K562 (cell line): ENCODE measurements around the gene ANXA2. TPM values are rescaled to one million over a fixed set of nuclear protein-coding genes. Genes with fewer than 3 reads are reported as not detected.

Experiments used
- CHD1 ChIP-seq: fragments of 200-600 bp; sonication (generic); IDR thresholded peaks from one replicate; pipeline ENCODE4 v1.6.1; 2012; ENCODE audit warnings: mild to moderate bottlenecking, moderate library complexity, low read length, inconsistent platforms
- GATA2 ChIP-seq: sonication (generic); formaldehyde crosslinking; IDR thresholded peaks from 2 replicates; pipeline ENCODE4 v1.4.0; 2020; ENCODE audit warnings: mild to moderate bottlenecking, missing genetic modification reagents
- KLF6 ChIP-seq: fragments of 250-450 bp; sonication (Bioruptor Pico); IDR thresholded peaks from 2 replicates; pipeline ENCODE4 v1.4.0; 2020; ENCODE audit warnings: mild to moderate bottlenecking, moderate library complexity, borderline replicate concordance
- SIX5 ChIP-seq, 2 experiments: IDR thresholded peaks; 2 replicates each; pipeline ENCODE4 v1.6.1; 2011; ENCODE audit warnings: low read length in 2 of 2, borderline replicate concordance in 1 of 2, low read depth in 1 of 2, mild to moderate bottlenecking in 1 of 2, moderate library complexity in 1 of 2; ENCODE audit not compliant: insufficient read depth in 1 of 2
- SMAD4 ChIP-seq: fragments of 250-450 bp; sonication (Bioruptor Pico); conservative IDR thresholded peaks from 2 replicates; pipeline ENCODE4 v1.8.0; 2021; ENCODE audit warnings: inconsistent platforms, mild to moderate bottlenecking, moderate library complexity
- ZNF407 ChIP-seq: fragments of 450-650 bp; IDR thresholded peaks from 2 replicates; pipeline ENCODE4 v1.6.1; 2016; ENCODE audit warnings: low read depth
- polyA plus RNA-seq, 8 experiments: library from polyadenylated mRNA; depleted of rRNA in 4 of 8; stranded (reverse) in 5 of 8; unstranded in 3 of 8; fragments of >200 nt; fragmentation: Nextera tagmentation in 2 of 8; fragmentation: Illumina TruSeq in 1 of 8; extraction: Ambion mirVana in 2 of 8; extraction: Trizol in 1 of 8; gene quantifications; 2 replicates each; pipeline versions ENCODE4 v1.2.1 to v1.2.3, GENCODE V29; 2011 to 2014; ENCODE audit warnings: inconsistent platforms in 1 of 8, missing spikeins in 1 of 8
- total RNA-seq, 7 experiments: library from RNA; depleted of rRNA in 6 of 7; stranded (reverse); fragments of >200 nt in 6 of 7; fragmentation: Illumina TruSeq in 2 of 7; extraction: Trizol in 2 of 7; gene quantifications; 2 replicates each; pipeline versions ENCODE4 v1.2.1 to v1.2.3, GENCODE V29; 2011 to 2021; ENCODE audit warnings: low replicate concordance in 1 of 7
- TF ChIP-seq, protein P1 (sequence below): fragments of 450-650 bp; IDR thresholded peaks from 2 replicates; pipeline ENCODE4 v1.6.1; 2017; ENCODE audit warnings: antibody characterized with exemption
- TF ChIP-seq, protein P2 (sequence below): fragments of 450-650 bp; formaldehyde crosslinking; IDR thresholded peaks from 2 replicates; pipeline ENCODE4 v1.4.0; 2020; ENCODE audit warnings: mild to moderate bottlenecking
- TF ChIP-seq, protein P3 (sequence below), 2 experiments: fragments of 450-650 bp in 1 of 2; sonication (generic) in 1 of 2; formaldehyde crosslinking; conservative IDR thresholded peaks; 2 replicates each; pipeline versions ENCODE4 v1.4.0 to v1.8.1; 2020 to 2022; ENCODE audit warnings: mild to moderate bottlenecking in 1 of 2, missing genetic modification reagents in 1 of 2
- TF ChIP-seq, protein P4 (sequence below): fragments of 450-650 bp; IDR thresholded peaks from 2 replicates; pipeline ENCODE4 v1.6.1; 2016; ENCODE audit warnings: low read depth, mild to moderate bottlenecking, moderate library complexity
- TF ChIP-seq, protein P5 (sequence below), 2 experiments: fragments of 450-650 bp in 1 of 2; sonication (generic) in 1 of 2; formaldehyde crosslinking in 1 of 2; IDR thresholded peaks in 1 of 2; conservative IDR thresholded peaks in 1 of 2; 2 replicates each; pipeline versions ENCODE4 v1.6.1 to v1.8.1; 2016 to 2023; ENCODE audit warnings: mild to moderate bottlenecking in 2 of 2, moderate library complexity in 2 of 2, inconsistent platforms in 1 of 2, missing genetic modification reagents in 1 of 2

Gene ANXA2
- total and polyA plus RNA-seq, 9 of the 15 experiments (the other 6 are each of a cell fraction or from before 2014, with no cell fraction given), result 301 to 1,102 (median 452) TPM

- TF ChIP-seq, protein P1, sequence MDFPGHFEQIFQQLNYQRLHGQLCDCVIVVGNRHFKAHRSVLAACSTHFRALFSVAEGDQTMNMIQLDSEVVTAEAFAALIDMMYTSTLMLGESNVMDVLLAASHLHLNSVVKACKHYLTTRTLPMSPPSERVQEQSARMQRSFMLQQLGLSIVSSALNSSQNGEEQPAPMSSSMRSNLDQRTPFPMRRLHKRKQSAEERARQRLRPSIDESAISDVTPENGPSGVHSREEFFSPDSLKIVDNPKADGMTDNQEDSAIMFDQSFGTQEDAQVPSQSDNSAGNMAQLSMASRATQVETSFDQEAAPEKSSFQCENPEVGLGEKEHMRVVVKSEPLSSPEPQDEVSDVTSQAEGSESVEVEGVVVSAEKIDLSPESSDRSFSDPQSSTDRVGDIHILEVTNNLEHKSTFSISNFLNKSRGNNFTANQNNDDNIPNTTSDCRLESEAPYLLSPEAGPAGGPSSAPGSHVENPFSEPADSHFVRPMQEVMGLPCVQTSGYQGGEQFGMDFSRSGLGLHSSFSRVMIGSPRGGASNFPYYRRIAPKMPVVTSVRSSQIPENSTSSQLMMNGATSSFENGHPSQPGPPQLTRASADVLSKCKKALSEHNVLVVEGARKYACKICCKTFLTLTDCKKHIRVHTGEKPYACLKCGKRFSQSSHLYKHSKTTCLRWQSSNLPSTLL, result no peak
- TF ChIP-seq KLF6 (CRISPR knock-in tag) (no peak), CHD1 (no peak), SIX5 (IDR thresholded peaks at IDR 0.05; ENCODE audit: borderline replicate concordance in 1 of 2, insufficient read depth in 1 of 2, low read depth in 1 of 2, low read length in 2 of 2) (no peak), SMAD4 (CRISPR knock-in tag) (no peak), ZNF407 (no peak), GATA2 (CRISPR knock-in tag) (no peak)
- TF ChIP-seq, protein P2, sequence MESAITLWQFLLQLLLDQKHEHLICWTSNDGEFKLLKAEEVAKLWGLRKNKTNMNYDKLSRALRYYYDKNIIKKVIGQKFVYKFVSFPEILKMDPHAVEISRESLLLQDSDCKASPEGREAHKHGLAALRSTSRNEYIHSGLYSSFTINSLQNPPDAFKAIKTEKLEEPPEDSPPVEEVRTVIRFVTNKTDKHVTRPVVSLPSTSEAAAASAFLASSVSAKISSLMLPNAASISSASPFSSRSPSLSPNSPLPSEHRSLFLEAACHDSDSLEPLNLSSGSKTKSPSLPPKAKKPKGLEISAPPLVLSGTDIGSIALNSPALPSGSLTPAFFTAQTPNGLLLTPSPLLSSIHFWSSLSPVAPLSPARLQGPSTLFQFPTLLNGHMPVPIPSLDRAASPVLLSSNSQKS, result no peak
- TF ChIP-seq, protein P3, sequence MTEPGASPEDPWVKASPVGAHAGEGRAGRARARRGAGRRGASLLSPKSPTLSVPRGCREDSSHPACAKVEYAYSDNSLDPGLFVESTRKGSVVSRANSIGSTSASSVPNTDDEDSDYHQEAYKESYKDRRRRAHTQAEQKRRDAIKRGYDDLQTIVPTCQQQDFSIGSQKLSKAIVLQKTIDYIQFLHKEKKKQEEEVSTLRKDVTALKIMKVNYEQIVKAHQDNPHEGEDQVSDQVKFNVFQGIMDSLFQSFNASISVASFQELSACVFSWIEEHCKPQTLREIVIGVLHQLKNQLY (CRISPR knock-in tag; conservative IDR thresholded peaks at IDR 0.05), result no peak
- TF ChIP-seq, protein P4, sequence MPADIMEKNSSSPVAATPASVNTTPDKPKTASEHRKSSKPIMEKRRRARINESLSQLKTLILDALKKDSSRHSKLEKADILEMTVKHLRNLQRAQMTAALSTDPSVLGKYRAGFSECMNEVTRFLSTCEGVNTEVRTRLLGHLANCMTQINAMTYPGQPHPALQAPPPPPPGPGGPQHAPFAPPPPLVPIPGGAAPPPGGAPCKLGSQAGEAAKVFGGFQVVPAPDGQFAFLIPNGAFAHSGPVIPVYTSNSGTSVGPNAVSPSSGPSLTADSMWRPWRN, result no peak
- TF ChIP-seq, protein P5, sequence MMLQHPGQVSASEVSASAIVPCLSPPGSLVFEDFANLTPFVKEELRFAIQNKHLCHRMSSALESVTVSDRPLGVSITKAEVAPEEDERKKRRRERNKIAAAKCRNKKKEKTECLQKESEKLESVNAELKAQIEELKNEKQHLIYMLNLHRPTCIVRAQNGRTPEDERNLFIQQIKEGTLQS (IDR thresholded peaks at IDR 0.05), result peak; percentile 36; the same call in 1 of the 2 replicates
- TF ChIP-seq, protein P5 (CRISPR knock-in tag; conservative IDR thresholded peaks at IDR 0.05), result no peak
Observed at GRCh38 chr15:60444289-60444912, 46.6 kb upstream of the ANXA2 start (continued).
